Measurements from ENCODE around the gene AIP. TPM values are rescaled to one million over a fixed set of nuclear protein-coding genes. Genes with fewer than 3 reads are reported as not detected.
"Not testable (repeated sequence)": the region's sequence is repeated elsewhere in the genome, so short reads cannot be mapped to it uniquely, and the experiment has no call there.

The AIP gene
- total and polyA plus RNA-seq, 2 donors (not counting 1 experiment from before 2014, with no cell fraction given), result 53.7 to 117 TPM

DNA sequence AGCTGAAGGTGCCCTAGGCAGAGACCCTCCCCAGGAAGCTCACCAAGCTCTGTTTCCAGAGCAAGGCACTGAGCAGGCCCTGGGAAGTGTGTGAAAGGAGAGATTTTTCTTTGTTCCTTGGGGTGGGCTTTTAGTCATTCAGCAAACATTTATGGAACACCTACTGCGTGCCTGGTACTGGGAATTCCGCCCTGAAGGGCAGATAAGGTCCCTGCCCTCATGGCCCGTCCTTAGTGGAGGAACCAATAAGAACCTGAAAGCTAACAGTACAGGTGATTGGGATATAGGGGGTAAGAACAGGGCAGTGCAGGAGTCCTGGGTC is 17.7 kb upstream of the AIP start:
- Histone ChIP-seq H3K27ac (ENCODE audit: insufficient read depth, low read length) (no peak overlapping the region), H3K9me3 (ENCODE audit: control insufficient read depth, insufficient read depth, low read depth, low read length) (no peaks in the 10 kb centered on the region), H3K36me3 (ENCODE audit: control insufficient read depth, insufficient read depth, low read length) (no peaks in the 10 kb centered on the region), H3K27me3 (ENCODE audit: control insufficient read depth, insufficient read depth, low read length) (no peaks in the 10 kb centered on the region), H3K9ac (ENCODE audit: insufficient read depth, low read length) (peak overlapping the region; percentile 32), H3K4me2 (ENCODE audit: extremely low read depth, insufficient read depth, low read length) (peak overlapping the region; percentile 35), H3K4me3 (replicated peaks in 1 of 4; ENCODE audit: control extremely low read depth in 1 of 4, insufficient read depth in 1 of 4, low read depth in 3 of 4, low read length in 4 of 4) (peak overlapping the region; percentile 29 to 65 (median 37)), H2AFZ (ENCODE audit: low read length) (no peak overlapping the region), H4K20me1 (ENCODE audit: control insufficient read depth, extremely low read depth, insufficient read depth, low read length) (no peaks in the 10 kb centered on the region), H3K4me1 (ENCODE audit: control insufficient read depth, extremely low read depth, insufficient read depth, low read length) (peaks cover 6% of the 10 kb centered on the region), H3K79me2 (ENCODE audit: control insufficient read depth, insufficient read depth, low read length) (no peaks in the 10 kb centered on the region)
- DNase-seq (ENCODE audit: low read depth in 2 of 2), result no peak
- no peak for TF ChIP-seq EZH2 (IDR thresholded peaks at IDR 0.05; ENCODE audit: low read length, missing control alignments)
- TF ChIP-seq, protein P1, sequence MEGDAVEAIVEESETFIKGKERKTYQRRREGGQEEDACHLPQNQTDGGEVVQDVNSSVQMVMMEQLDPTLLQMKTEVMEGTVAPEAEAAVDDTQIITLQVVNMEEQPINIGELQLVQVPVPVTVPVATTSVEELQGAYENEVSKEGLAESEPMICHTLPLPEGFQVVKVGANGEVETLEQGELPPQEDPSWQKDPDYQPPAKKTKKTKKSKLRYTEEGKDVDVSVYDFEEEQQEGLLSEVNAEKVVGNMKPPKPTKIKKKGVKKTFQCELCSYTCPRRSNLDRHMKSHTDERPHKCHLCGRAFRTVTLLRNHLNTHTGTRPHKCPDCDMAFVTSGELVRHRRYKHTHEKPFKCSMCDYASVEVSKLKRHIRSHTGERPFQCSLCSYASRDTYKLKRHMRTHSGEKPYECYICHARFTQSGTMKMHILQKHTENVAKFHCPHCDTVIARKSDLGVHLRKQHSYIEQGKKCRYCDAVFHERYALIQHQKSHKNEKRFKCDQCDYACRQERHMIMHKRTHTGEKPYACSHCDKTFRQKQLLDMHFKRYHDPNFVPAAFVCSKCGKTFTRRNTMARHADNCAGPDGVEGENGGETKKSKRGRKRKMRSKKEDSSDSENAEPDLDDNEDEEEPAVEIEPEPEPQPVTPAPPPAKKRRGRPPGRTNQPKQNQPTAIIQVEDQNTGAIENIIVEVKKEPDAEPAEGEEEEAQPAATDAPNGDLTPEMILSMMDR (conservative IDR thresholded peaks at IDR 0.05 in 1 of 2, IDR thresholded peaks at IDR 0.05 in 1 of 2; ENCODE audit: low read depth in 1 of 2, low read length in 2 of 2), result no peak

DNA sequence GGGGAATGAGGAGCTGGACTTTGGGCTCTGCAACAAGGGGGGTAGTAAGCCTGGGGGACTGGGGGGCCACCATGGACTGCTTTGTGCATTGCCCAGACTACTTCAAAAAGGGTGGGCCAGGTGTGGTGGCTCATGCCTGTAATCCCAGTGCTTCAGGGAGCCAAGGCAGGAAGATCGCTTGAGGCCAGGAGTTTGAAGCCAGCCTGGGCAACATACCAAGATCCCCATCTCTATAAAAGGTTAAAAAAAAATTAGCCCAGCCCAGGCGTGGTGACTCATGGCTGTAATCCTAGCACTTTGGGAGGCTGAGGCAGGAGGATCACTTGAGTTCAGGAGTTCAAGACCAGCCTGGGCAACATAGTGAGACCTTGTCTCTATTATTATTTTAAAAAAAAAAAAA is 17.3 kb upstream of the AIP start:
- peak overlapping the region in 2 of 4 experiments; percentile 42 to 65 for H3K4me3 ChIP-seq (replicated peaks in 1 of 4; ENCODE audit: control extremely low read depth in 1 of 4, insufficient read depth in 1 of 4, low read depth in 3 of 4, low read length in 4 of 4)
- not testable (repeated sequence) for H3K4me1 ChIP-seq (ENCODE audit: control insufficient read depth, extremely low read depth, insufficient read depth, low read length); H2AFZ ChIP-seq (ENCODE audit: low read length); H3K27me3 ChIP-seq (ENCODE audit: control insufficient read depth, insufficient read depth, low read length); H3K9ac ChIP-seq (ENCODE audit: insufficient read depth, low read length); H3K4me2 ChIP-seq (ENCODE audit: extremely low read depth, insufficient read depth, low read length); H3K27ac ChIP-seq (ENCODE audit: insufficient read depth, low read length); H3K9me3 ChIP-seq (ENCODE audit: control insufficient read depth, insufficient read depth, low read depth, low read length); H4K20me1 ChIP-seq (ENCODE audit: control insufficient read depth, extremely low read depth, insufficient read depth, low read length); H3K36me3 ChIP-seq (ENCODE audit: control insufficient read depth, insufficient read depth, low read length); H3K79me2 ChIP-seq (ENCODE audit: control insufficient read depth, insufficient read depth, low read length)
- peak; percentile 25 to 31 for DNase-seq (ENCODE audit: low read depth in 2 of 2)

DNA sequence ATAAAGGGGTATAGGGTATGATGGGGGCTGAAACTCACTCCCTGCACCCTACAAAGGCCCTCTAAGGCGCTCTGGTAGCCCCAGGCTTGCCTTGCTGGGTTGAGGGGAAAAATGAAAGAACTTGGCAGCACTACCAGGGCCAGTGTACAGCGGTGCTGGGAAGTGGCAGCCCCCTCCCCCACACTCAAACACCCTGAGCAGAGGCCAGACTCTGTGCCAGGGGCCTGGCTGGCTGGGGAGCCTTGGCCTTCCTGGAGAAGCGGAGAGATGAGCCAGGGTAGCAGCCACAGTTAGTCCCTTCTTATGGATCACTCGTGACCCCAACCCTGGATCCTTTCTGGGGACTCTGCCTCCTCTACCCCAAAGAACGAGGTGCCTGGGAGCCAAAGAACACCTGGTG is 16.5 kb upstream of the AIP start:
- Histone ChIP-seq H3K9me3 (ENCODE audit: control insufficient read depth, insufficient read depth, low read depth, low read length) (no peaks in the 10 kb centered on the region), H4K20me1 (ENCODE audit: control insufficient read depth, extremely low read depth, insufficient read depth, low read length) (no peaks in the 10 kb centered on the region), H3K4me1 (ENCODE audit: control insufficient read depth, extremely low read depth, insufficient read depth, low read length) (peaks cover 6% of the 10 kb centered on the region), H2AFZ (ENCODE audit: low read length) (no peak overlapping the region), H3K27ac (ENCODE audit: insufficient read depth, low read length) (no peak overlapping the region), H3K4me2 (ENCODE audit: extremely low read depth, insufficient read depth, low read length) (no peak overlapping the region), H3K79me2 (ENCODE audit: control insufficient read depth, insufficient read depth, low read length) (no peaks in the 10 kb centered on the region), H3K9ac (ENCODE audit: insufficient read depth, low read length) (no peak overlapping the region), H3K27me3 (ENCODE audit: control insufficient read depth, insufficient read depth, low read length) (no peaks in the 10 kb centered on the region), H3K4me3 (replicated peaks in 1 of 4; ENCODE audit: control extremely low read depth in 1 of 4, insufficient read depth in 1 of 4, low read depth in 3 of 4, low read length in 4 of 4) (no peak overlapping the region), H3K36me3 (ENCODE audit: control insufficient read depth, insufficient read depth, low read length) (no peaks in the 10 kb centered on the region)
- no peak for DNase-seq (ENCODE audit: low read depth in 2 of 2)
- TF ChIP-seq, protein P1 (conservative IDR thresholded peaks at IDR 0.05 in 1 of 2, IDR thresholded peaks at IDR 0.05 in 1 of 2; ENCODE audit: low read depth in 1 of 2, low read length in 2 of 2), result no peak
- no peak for TF ChIP-seq EZH2 (IDR thresholded peaks at IDR 0.05; ENCODE audit: low read length, missing control alignments)

All from fibroblast of lung (primary cell).